DND-41 (cell line): Measurements from ENCODE around the gene COL9A3.

ENCODE experiments used
- ATAC-seq: fragments of 200-7000 bp; cut with Tn5 transposase; 3 replicates; pipeline ENCODE4 v1.9.1; 2021; ENCODE audit warnings: low read depth; ENCODE audit not compliant: insufficient read depth
- DNase-seq: peaks from one replicate; pipeline ENCODE4 v3.0.0-alpha.2; 2020
- H2AFZ ChIP-seq: 2 replicates; pipeline ENCODE4 v1.6.0; 2012; ENCODE audit warnings: low read depth, low read length
- H3K27ac ChIP-seq: 2 replicates; pipeline ENCODE4 v1.5.1; 2012; ENCODE audit warnings: low read length, inconsistent platforms
- H3K27me3 ChIP-seq: fragments of 200-600 bp; sonication (generic); 2 replicates; pipeline ENCODE4 v1.6.0; 2012; ENCODE audit warnings: low read length, mild to moderate bottlenecking, inconsistent platforms; ENCODE audit not compliant: insufficient read depth, poor library complexity
- H3K36me3 ChIP-seq: 2 replicates; pipeline ENCODE4 v1.5.1; 2012; ENCODE audit warnings: low read length, inconsistent platforms; ENCODE audit not compliant: insufficient read depth
- H3K4me1 ChIP-seq: 2 replicates; pipeline ENCODE4 v1.5.1; 2012; ENCODE audit warnings: mild to moderate bottlenecking, low read length; ENCODE audit not compliant: insufficient read depth
- H3K4me2 ChIP-seq: 2 replicates; pipeline ENCODE4 v1.6.0; 2012; ENCODE audit warnings: mild to moderate bottlenecking, moderate library complexity, low read length, inconsistent platforms; ENCODE audit not compliant: insufficient read depth
- H3K4me3 ChIP-seq, 2 experiments: fragments of 200-600 bp in 1 of 2; shearing (Covaris generic) in 1 of 2; 2 replicates each; pipeline ENCODE4 v1.5.1; 2012 to 2016; ENCODE audit warnings: inconsistent platforms in 2 of 2, low read length in 2 of 2, mild to moderate bottlenecking in 2 of 2, low read depth in 1 of 2, moderate library complexity in 1 of 2
- H3K79me2 ChIP-seq: 2 replicates; pipeline ENCODE4 v1.6.0; 2012; ENCODE audit warnings: low read length, inconsistent platforms; ENCODE audit not compliant: insufficient read depth
- H3K9ac ChIP-seq: 2 replicates; pipeline ENCODE4 v1.6.0; 2012; ENCODE audit warnings: low read depth, mild to moderate bottlenecking, inconsistent platforms, low read length, moderate library complexity
- H3K9me3 ChIP-seq: 2 replicates; pipeline ENCODE4 v1.5.1; 2012; ENCODE audit warnings: low read length, moderate library complexity, mild to moderate bottlenecking, inconsistent platforms; ENCODE audit not compliant: insufficient read depth, severe bottlenecking
- H4K20me1 ChIP-seq: 2 replicates; pipeline ENCODE4 v1.6.0; 2012; ENCODE audit warnings: low read length; ENCODE audit not compliant: insufficient read depth
- EZH2 ChIP-seq: IDR thresholded peaks from 3 replicates; pipeline ENCODE4 v1.6.1; 2012; ENCODE audit warnings: borderline replicate concordance, low read depth, mild to moderate bottlenecking, moderate library complexity, low read length, inconsistent platforms; ENCODE audit not compliant: severe bottlenecking
- TF ChIP-seq, protein P1 (sequence below): IDR thresholded peaks from 2 replicates; pipeline ENCODE4 v1.5.1; 2012; ENCODE audit warnings: borderline replicate concordance, low read length, moderate library complexity, mild to moderate bottlenecking; ENCODE audit not compliant: poor library complexity, severe bottlenecking; ENCODE audit errors: extremely low read depth

COL9A3 gene

DNA sequence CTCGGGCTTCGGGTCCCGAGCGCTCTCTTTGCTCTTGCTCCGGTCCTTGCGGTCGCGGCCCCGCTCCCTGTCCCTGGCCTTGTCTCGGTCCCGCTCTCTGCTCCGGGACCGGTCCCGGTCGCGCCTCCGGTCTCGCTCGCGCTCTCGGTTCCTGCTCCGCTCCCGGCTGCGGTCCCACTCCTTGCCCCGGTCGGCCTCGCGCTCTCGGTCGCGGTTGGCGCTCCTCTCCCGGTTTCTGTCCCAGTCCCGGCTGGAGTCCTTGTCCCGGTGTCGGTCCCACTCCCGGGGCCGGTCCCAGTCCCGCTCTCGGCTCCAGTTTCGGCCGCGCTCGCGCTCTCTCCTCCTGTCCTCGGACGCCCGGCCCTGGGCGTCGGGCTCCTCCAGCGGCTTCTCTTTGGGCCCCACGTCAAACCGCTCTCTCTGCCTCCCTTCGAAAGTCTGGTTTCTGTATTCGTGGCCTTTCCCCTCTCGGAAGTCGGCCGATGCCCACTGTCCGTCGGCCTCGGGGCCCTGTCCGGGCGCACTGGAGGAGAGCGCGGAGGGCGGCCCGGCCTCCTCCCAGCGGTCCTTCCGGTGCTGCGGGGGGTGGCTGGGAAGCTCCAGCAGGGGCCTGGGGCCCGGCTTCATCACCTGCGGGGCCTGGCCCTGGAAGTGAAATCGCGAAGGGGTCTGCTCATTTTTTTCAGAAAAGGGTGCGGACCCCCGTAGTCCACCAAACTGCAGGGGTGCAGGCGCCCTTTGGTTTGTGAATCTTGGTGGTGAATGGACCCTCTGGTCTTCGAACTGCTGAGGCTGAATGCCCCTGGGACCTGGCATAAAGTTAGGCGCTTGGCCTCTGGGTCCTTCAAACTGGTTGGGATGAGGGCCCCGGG lies 62.7 kb downstream of the COL9A3 start:
- H3K4me2 ChIP-seq = no peak overlapping the region
- no peak overlapping the region for H3K4me3 ChIP-seq
- no peaks in the 10 kb centered on the region for H3K9me3 ChIP-seq
- H3K27ac ChIP-seq = no peak overlapping the region
- ATAC-seq (no peak), DNase-seq (no peak)
- H2AFZ ChIP-seq = no peak overlapping the region
- TF ChIP-seq, protein P1, sequence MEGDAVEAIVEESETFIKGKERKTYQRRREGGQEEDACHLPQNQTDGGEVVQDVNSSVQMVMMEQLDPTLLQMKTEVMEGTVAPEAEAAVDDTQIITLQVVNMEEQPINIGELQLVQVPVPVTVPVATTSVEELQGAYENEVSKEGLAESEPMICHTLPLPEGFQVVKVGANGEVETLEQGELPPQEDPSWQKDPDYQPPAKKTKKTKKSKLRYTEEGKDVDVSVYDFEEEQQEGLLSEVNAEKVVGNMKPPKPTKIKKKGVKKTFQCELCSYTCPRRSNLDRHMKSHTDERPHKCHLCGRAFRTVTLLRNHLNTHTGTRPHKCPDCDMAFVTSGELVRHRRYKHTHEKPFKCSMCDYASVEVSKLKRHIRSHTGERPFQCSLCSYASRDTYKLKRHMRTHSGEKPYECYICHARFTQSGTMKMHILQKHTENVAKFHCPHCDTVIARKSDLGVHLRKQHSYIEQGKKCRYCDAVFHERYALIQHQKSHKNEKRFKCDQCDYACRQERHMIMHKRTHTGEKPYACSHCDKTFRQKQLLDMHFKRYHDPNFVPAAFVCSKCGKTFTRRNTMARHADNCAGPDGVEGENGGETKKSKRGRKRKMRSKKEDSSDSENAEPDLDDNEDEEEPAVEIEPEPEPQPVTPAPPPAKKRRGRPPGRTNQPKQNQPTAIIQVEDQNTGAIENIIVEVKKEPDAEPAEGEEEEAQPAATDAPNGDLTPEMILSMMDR = no peak
- no peak for TF ChIP-seq EZH2
- H3K27me3 ChIP-seq = no peaks in the 10 kb centered on the region
- H3K36me3 ChIP-seq = peaks cover 37% of the 10 kb centered on the region
- H4K20me1 ChIP-seq = peaks cover 24% of the 10 kb centered on the region
- H3K9ac ChIP-seq = no peak overlapping the region
- no peaks in the 10 kb centered on the region for H3K79me2 ChIP-seq
- H3K4me1 ChIP-seq = peaks cover 5% of the 10 kb centered on the region

DNA sequence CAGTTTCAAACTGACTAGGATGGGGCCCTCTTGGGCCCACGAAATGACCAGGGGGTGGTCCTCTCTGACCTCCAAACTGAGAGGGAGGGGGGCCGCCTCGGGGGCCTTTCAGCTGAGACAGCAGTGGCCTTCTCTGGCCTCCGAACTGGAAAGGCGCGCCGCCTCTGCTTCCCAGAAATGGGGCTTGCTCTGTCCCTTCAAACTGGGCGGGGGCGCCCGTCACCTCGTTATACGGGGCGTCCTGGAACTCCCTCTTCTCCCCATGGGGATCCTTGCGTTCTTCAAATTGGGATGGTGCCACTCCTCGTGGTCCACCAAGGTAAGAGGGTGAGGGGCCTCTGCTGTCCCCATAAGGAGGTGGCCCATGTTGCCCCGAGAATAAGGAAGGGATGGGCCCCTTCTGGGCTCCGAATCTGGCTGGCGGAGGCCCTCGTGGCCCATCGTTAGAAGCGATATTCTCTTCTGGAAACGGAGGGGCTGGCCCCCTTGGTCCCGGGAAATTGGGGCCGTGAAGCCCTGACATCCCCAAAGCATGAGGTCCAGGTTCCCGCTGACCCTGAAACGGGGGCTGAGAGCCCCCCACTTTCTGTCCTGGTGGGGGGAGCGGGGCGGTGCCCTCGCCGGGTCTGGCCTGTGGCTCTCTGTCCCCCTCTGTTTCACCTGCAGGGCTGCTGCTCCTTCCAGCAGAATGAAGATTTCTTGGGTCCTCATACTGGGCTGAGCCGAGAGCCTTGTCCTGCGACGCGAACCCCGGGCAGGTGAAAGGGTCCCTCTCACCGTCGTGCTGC lies 63.5 kb downstream of the COL9A3 start:
- no peak overlapping the region for H3K4me3 ChIP-seq

DNA sequence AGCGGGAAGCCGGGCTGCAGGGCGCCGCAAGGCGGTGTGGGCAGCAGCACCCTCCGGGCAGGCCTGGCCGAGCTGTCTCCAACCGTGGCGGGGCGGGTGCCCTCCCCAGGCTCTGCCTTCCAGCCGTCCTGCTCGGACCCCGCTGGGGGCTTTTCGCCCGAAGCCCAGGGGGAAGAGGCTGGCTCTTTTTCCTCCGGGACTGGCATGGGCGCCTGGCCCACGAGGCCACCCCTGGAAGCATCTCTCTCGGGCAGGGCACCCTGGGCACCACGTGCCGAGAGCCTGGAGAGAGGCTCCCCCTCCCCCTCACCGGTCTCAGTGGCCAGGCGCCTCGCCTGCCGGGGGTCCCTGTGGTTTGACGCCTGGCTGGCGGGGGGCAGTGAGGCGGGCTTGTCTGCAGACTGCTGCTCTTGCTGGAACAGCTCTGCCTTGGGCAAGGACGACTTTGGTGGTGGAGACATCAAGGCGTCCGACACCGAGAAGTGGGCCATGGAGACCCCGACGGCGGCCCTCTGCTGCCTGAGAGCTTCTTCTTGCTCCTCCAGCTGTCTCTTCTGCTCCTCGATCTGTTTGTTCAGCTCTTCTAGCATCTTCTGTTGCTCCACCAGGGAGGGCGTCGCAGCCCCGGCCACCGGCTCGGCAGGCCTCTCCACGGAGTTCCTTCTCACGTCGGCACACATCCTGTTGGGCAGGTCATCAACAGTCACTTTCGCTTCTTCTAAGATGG lies 64.2 kb downstream of the COL9A3 start:
- H4K20me1 ChIP-seq = peaks cover 27% of the 10 kb centered on the region
- no peak for TF ChIP-seq EZH2
- TF ChIP-seq, protein P1 = no peak
- no peaks in the 10 kb centered on the region for H3K27me3 ChIP-seq
- H3K4me2 ChIP-seq = no peak overlapping the region
- no peak overlapping the region for H3K9ac ChIP-seq
- H3K4me1 ChIP-seq = no peaks in the 10 kb centered on the region
- no peak overlapping the region for H3K4me3 ChIP-seq
- no peaks in the 10 kb centered on the region for H3K9me3 ChIP-seq
- no peaks in the 10 kb centered on the region for H3K79me2 ChIP-seq
- no peak overlapping the region for H2AFZ ChIP-seq
- ATAC-seq (no peak), DNase-seq (no peak)
- no peak overlapping the region for H3K27ac ChIP-seq
- peaks cover 42% of the 10 kb centered on the region for H3K36me3 ChIP-seq

More for the DNA sequence above, 63.5 kb downstream of the COL9A3 start:
- peaks cover 27% of the 10 kb centered on the region for H4K20me1 ChIP-seq
- no peak for DNase-seq
- no peaks in the 10 kb centered on the region for H3K27me3 ChIP-seq
- H3K36me3 ChIP-seq = peaks cover 37% of the 10 kb centered on the region
- no peak overlapping the region for H3K27ac ChIP-seq
- no peak overlapping the region for H2AFZ ChIP-seq
- no peaks in the 10 kb centered on the region for H3K9me3 ChIP-seq
- no peaks in the 10 kb centered on the region for H3K4me1 ChIP-seq
- TF ChIP-seq, protein P1 = no peak
- TF ChIP-seq EZH2 = no peak
- no peaks in the 10 kb centered on the region for H3K79me2 ChIP-seq
- H3K4me2 ChIP-seq = no peak overlapping the region
- ATAC-seq = no peak
- no peak overlapping the region for H3K9ac ChIP-seq
